GM23338 (cell line): ENCODE measurements around the gene PCYT2. TPM values are rescaled to one million over a fixed set of nuclear protein-coding genes. Genes with fewer than 3 reads are reported as not detected.

Source experiments
- ATAC-seq: fragments of 200-7000 bp; cut with Tn5 transposase; 3 replicates; pipeline ENCODE4 v1.9.1; 2020
- DNase-seq: peaks from one replicate; pipeline ENCODE4 v3.0.0-alpha.2; 2015; ENCODE audit warnings: low spot score
- H2AFZ ChIP-seq: fragments of 200-600 bp; sonication (generic); 2 replicates; pipeline ENCODE4 v1.8.0; 2016; ENCODE audit warnings: antibody characterized with exemption, mild to moderate bottlenecking, moderate library complexity
- H3F3A ChIP-seq: fragments of 200-600 bp; sonication (generic); replicated peaks from 2 replicates; pipeline ENCODE4 v1.8.0; 2017; ENCODE audit warnings: antibody characterized with exemption, mixed run types, low read depth
- H3K27ac ChIP-seq: fragments of 200-600 bp; sonication (generic); 2 replicates; pipeline ENCODE4 v1.6.1; 2016; ENCODE audit warnings: low read depth
- H3K27me3 ChIP-seq: fragments of 200-600 bp; sonication (generic); 2 replicates; pipeline ENCODE4 v1.8.0; 2016; ENCODE audit warnings: mild to moderate bottlenecking, mixed run types, moderate library complexity; ENCODE audit not compliant: insufficient read depth
- H3K36me3 ChIP-seq: fragments of 200-600 bp; sonication (generic); 2 replicates; pipeline ENCODE4 v1.8.0; 2016; ENCODE audit warnings: mild to moderate bottlenecking; ENCODE audit not compliant: insufficient read depth
- H3K4me1 ChIP-seq: fragments of 200-600 bp; sonication (generic); 2 replicates; pipeline ENCODE4 v1.8.0; 2016; ENCODE audit warnings: mild to moderate bottlenecking, moderate library complexity; ENCODE audit not compliant: insufficient read depth
- H3K4me2 ChIP-seq: fragments of 200-600 bp; sonication (generic); 2 replicates; pipeline ENCODE4 v1.7.1; 2017; ENCODE audit warnings: mixed run types
- H3K4me3 ChIP-seq: fragments of 200-600 bp; sonication (generic); 2 replicates; pipeline ENCODE4 v1.6.1; 2016; ENCODE audit warnings: mixed run types
- H3K79me2 ChIP-seq: fragments of 200-600 bp; sonication (generic); replicated peaks from 2 replicates; pipeline ENCODE4 v1.8.0; 2017; ENCODE audit warnings: mild to moderate bottlenecking; ENCODE audit not compliant: insufficient read depth
- H3K9me2 ChIP-seq: fragments of 200-600 bp; sonication (generic); 2 replicates; pipeline ENCODE4 v1.8.0; 2017; ENCODE audit not compliant: insufficient read depth
- H4K20me1 ChIP-seq: fragments of 200-600 bp; sonication (generic); replicated peaks from 2 replicates; pipeline ENCODE4 v1.8.0; 2017; ENCODE audit warnings: mild to moderate bottlenecking; ENCODE audit not compliant: insufficient read depth
- H3K27ac Mint-ChIP-seq: 2 replicates; pipeline ENCODE4 v1.8.0; 2020; ENCODE audit warnings: inconsistent platforms, mild to moderate bottlenecking, moderate library complexity, mixed read lengths
- H3K27me3 Mint-ChIP-seq: 3 replicates; pipeline ENCODE4 v1.8.0; 2022; ENCODE audit warnings: low read depth, mild to moderate bottlenecking, moderate library complexity, mixed read lengths, inconsistent platforms; ENCODE audit not compliant: insufficient read depth, poor library complexity
- H3K36me3 Mint-ChIP-seq: 3 replicates; pipeline ENCODE4 v1.8.0; 2021; ENCODE audit warnings: low read depth, mild to moderate bottlenecking, inconsistent platforms, moderate library complexity, mixed read lengths
- H3K4me1 Mint-ChIP-seq: 3 replicates; pipeline ENCODE4 v1.8.0; 2020; ENCODE audit warnings: mild to moderate bottlenecking, inconsistent platforms, mixed read lengths
- H3K4me3 Mint-ChIP-seq: 3 replicates; pipeline ENCODE4 v1.8.0; 2021; ENCODE audit warnings: moderate library complexity, mild to moderate bottlenecking, inconsistent platforms, mixed read lengths
- H3K9me3 Mint-ChIP-seq: 3 replicates; pipeline ENCODE4 v1.8.0; 2020; ENCODE audit warnings: moderate library complexity, mild to moderate bottlenecking, inconsistent platforms, mixed read lengths
- CREB1 ChIP-seq: fragments of 250-450 bp; sonication (Bioruptor Pico); IDR thresholded peaks from 2 replicates; pipeline ENCODE4 v1.5.0; 2020; ENCODE audit warnings: low read depth, mild to moderate bottlenecking, moderate library complexity
- JUNB ChIP-seq: IDR thresholded peaks from one replicate; pipeline ENCODE4 v1.6.1; 2016; ENCODE audit warnings: antibody characterized with exemption; ENCODE audit not compliant: unreplicated experiment
- POLR2AphosphoS5 ChIP-seq: IDR thresholded peaks from 2 replicates; pipeline ENCODE4 v1.6.1; 2016; ENCODE audit warnings: antibody characterized with exemption, low read depth
- ZNF114 ChIP-seq: fragments of 250-450 bp; sonication (Bioruptor Pico); IDR thresholded peaks from 2 replicates; pipeline ENCODE4 v1.5.0; 2020; ENCODE audit warnings: mild to moderate bottlenecking, moderate library complexity
- ZNF331 ChIP-seq: fragments of 250-450 bp; sonication (Bioruptor Pico); IDR thresholded peaks from 2 replicates; pipeline ENCODE4 v1.5.0; 2020; ENCODE audit warnings: low read depth, mild to moderate bottlenecking, moderate library complexity
- polyA plus RNA-seq: library from polyadenylated mRNA; unstranded; fragments of >200 nt; fragmentation: Nextera tagmentation; extraction: Ambion mirVana; gene quantifications from 2 replicates; pipeline ENCODE4 v1.2.1, GENCODE V29; 2016
- total RNA-seq: library from RNA; depleted of rRNA; stranded (reverse); fragments of >200 nt; shearing (Covaris generic); gene quantifications from 2 replicates; pipeline ENCODE4 v1.2.3, GENCODE V29; 2014
- TF ChIP-seq, protein P1 (sequence below): IDR thresholded peaks from 2 replicates; pipeline ENCODE4 v1.6.1; 2016; ENCODE audit warnings: antibody characterized with exemption
- TF ChIP-seq, protein P2 (sequence below): fragments of 250-450 bp; sonication (Bioruptor Pico); IDR thresholded peaks from 2 replicates; pipeline ENCODE4 v1.5.0; 2020; ENCODE audit warnings: mild to moderate bottlenecking, moderate library complexity
- TF ChIP-seq, protein P3 (sequence below), 2 experiments: fragments of 200-600 bp in 1 of 2; sonication (generic) in 1 of 2; conservative IDR thresholded peaks; 2 replicates each; pipeline versions ENCODE4 v1.5.1 to v1.6.1; 2016 to 2017; ENCODE audit warnings: antibody characterized with exemption in 2 of 2, low read depth in 2 of 2, mild to moderate bottlenecking in 2 of 2, moderate library complexity in 1 of 2
- TF ChIP-seq, protein P4 (sequence below): IDR thresholded peaks from one replicate; pipeline ENCODE4 v1.6.1; 2018; ENCODE audit warnings: antibody characterized with exemption; ENCODE audit not compliant: unreplicated experiment

The PCYT2 gene
- total and polyA plus RNA-seq, 2 experiments from 2014 or later = 51.6 to 82.9 TPM

DNA sequence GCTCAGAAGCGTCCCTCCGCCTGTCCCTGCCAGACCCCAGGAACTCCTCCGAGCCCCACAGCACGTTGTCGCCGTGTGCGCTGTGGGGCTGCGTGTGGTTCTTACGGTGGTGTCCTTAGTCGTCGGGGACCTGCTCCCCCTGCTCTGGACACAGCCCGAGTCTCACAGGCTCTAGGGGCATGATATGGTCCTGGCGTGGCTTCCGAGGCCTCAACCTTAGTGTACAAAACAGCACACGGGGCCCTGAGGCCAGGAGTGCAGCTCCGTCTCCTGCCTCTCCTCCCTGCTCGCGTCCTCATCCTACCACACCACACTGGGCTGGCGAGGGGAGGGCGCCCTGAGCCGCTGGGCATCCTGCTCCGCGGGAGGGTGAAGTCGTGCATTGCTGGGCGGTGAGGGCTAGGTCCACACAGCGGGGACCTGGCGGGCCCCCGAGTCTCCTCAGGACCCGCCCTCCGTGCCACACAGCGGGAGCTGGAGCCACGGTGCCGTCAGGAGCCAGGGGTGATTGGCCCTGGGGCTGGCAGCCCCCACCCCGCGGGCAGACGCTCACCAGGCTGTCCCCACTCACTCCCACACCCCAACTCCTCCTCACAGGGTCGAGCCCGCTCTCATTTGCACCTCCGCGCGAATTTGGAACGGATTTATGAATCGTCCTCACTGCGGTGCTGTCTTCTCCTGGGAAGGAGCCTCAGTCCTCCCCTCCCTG is 17.5 kb upstream of the PCYT2 start:
- peaks cover 26% of the 10 kb centered on the region for H3K27me3 Mint-ChIP-seq
- H3K9me3 Mint-ChIP-seq = no peaks in the 10 kb centered on the region
- peaks cover 34% of the 10 kb centered on the region for H3K79me2 ChIP-seq
- H3K9me2 ChIP-seq = no peaks in the 10 kb centered on the region
- peaks cover 28% of the 10 kb centered on the region for H3F3A ChIP-seq
- peak overlapping the region; percentile 72 for H3K4me3 Mint-ChIP-seq
- peaks cover 15% of the 10 kb centered on the region for H3K36me3 Mint-ChIP-seq
- peaks cover 24% of the 10 kb centered on the region; the same call in 1 of the 2 replicates for H3K4me1 ChIP-seq
- H3K27me3 ChIP-seq = peaks cover 10% of the 10 kb centered on the region; the same call in 1 of the 2 replicates
- DNase-seq = no peak
- H3K27ac Mint-ChIP-seq = no peak overlapping the region
- peak overlapping the region; percentile 86; the same call in 1 of the 2 replicates for H2AFZ ChIP-seq
- peak; percentile 1 for ATAC-seq
- no peak overlapping the region for H3K27ac ChIP-seq
- H3K4me3 ChIP-seq = peak overlapping the region; percentile 79
- peaks cover 28% of the 10 kb centered on the region for H3K4me1 Mint-ChIP-seq
- H3K36me3 ChIP-seq = no peaks in the 10 kb centered on the region
- peak overlapping the region; percentile 94 for H3K4me2 ChIP-seq
- H4K20me1 ChIP-seq = peaks cover 4% of the 10 kb centered on the region
- TF ChIP-seq, protein P1, sequence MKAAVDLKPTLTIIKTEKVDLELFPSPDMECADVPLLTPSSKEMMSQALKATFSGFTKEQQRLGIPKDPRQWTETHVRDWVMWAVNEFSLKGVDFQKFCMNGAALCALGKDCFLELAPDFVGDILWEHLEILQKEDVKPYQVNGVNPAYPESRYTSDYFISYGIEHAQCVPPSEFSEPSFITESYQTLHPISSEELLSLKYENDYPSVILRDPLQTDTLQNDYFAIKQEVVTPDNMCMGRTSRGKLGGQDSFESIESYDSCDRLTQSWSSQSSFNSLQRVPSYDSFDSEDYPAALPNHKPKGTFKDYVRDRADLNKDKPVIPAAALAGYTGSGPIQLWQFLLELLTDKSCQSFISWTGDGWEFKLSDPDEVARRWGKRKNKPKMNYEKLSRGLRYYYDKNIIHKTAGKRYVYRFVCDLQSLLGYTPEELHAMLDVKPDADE = no peak
- no peak for TF ChIP-seq ZNF114
- TF ChIP-seq, protein P2, sequence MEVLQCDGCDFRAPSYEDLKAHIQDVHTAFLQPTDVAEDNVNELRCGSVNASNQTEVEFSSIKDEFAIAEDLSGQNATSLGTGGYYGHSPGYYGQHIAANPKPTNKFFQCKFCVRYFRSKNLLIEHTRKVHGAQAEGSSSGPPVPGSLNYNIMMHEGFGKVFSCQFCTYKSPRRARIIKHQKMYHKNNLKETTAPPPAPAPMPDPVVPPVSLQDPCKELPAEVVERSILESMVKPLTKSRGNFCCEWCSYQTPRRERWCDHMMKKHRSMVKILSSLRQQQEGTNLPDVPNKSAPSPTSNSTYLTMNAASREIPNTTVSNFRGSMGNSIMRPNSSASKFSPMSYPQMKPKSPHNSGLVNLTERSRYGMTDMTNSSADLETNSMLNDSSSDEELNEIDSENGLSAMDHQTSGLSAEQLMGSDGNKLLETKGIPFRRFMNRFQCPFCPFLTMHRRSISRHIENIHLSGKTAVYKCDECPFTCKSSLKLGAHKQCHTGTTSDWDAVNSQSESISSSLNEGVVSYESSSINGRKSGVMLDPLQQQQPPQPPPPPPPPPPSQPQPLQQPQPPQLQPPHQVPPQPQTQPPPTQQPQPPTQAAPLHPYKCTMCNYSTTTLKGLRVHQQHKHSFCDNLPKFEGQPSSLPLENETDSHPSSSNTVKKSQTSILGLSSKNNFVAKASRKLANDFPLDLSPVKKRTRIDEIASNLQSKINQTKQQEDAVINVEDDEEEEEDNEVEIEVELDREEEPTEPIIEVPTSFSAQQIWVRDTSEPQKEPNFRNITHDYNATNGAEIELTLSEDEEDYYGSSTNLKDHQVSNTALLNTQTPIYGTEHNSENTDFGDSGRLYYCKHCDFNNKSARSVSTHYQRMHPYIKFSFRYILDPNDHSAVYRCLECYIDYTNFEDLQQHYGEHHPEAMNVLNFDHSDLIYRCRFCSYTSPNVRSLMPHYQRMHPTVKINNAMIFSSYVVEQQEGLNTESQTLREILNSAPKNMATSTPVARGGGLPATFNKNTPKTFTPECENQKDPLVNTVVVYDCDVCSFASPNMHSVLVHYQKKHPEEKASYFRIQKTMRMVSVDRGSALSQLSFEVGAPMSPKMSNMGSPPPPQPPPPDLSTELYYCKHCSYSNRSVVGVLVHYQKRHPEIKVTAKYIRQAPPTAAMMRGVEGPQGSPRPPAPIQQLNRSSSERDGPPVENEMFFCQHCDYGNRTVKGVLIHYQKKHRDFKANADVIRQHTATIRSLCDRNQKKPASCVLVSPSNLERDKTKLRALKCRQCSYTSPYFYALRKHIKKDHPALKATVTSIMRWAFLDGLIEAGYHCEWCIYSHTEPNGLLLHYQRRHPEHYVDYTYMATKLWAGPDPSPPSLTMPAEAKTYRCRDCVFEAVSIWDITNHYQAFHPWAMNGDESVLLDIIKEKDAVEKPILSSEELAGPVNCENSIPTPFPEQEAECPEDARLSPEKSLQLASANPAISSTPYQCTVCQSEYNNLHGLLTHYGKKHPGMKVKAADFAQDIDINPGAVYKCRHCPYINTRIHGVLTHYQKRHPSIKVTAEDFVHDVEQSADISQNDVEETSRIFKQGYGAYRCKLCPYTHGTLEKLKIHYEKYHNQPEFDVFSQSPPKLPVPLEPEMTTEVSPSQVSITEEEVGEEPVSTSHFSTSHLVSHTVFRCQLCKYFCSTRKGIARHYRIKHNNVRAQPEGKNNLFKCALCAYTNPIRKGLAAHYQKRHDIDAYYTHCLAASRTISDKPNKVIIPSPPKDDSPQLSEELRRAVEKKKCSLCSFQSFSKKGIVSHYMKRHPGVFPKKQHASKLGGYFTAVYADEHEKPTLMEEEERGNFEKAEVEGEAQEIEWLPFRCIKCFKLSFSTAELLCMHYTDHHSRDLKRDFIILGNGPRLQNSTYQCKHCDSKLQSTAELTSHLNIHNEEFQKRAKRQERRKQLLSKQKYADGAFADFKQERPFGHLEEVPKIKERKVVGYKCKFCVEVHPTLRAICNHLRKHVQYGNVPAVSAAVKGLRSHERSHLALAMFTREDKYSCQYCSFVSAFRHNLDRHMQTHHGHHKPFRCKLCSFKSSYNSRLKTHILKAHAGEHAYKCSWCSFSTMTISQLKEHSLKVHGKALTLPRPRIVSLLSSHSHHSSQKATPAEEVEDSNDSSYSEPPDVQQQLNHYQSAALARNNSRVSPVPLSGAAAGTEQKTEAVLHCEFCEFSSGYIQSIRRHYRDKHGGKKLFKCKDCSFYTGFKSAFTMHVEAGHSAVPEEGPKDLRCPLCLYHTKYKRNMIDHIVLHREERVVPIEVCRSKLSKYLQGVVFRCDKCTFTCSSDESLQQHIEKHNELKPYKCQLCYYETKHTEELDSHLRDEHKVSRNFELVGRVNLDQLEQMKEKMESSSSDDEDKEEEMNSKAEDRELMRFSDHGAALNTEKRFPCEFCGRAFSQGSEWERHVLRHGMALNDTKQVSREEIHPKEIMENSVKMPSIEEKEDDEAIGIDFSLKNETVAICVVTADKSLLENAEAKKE (CRISPR knock-in tag) = no peak
- no peak for TF ChIP-seq ZNF331 (CRISPR knock-in tag)
- no peak for TF ChIP-seq CREB1 (CRISPR knock-in tag)
- no peak for TF ChIP-seq JUNB
- TF ChIP-seq, protein P3, sequence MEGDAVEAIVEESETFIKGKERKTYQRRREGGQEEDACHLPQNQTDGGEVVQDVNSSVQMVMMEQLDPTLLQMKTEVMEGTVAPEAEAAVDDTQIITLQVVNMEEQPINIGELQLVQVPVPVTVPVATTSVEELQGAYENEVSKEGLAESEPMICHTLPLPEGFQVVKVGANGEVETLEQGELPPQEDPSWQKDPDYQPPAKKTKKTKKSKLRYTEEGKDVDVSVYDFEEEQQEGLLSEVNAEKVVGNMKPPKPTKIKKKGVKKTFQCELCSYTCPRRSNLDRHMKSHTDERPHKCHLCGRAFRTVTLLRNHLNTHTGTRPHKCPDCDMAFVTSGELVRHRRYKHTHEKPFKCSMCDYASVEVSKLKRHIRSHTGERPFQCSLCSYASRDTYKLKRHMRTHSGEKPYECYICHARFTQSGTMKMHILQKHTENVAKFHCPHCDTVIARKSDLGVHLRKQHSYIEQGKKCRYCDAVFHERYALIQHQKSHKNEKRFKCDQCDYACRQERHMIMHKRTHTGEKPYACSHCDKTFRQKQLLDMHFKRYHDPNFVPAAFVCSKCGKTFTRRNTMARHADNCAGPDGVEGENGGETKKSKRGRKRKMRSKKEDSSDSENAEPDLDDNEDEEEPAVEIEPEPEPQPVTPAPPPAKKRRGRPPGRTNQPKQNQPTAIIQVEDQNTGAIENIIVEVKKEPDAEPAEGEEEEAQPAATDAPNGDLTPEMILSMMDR (conservative IDR thresholded peaks at IDR 0.05; ENCODE audit: low read depth in 2 of 2) = no peak
- TF ChIP-seq POLR2AphosphoS5 = no peak
- TF ChIP-seq, protein P4, sequence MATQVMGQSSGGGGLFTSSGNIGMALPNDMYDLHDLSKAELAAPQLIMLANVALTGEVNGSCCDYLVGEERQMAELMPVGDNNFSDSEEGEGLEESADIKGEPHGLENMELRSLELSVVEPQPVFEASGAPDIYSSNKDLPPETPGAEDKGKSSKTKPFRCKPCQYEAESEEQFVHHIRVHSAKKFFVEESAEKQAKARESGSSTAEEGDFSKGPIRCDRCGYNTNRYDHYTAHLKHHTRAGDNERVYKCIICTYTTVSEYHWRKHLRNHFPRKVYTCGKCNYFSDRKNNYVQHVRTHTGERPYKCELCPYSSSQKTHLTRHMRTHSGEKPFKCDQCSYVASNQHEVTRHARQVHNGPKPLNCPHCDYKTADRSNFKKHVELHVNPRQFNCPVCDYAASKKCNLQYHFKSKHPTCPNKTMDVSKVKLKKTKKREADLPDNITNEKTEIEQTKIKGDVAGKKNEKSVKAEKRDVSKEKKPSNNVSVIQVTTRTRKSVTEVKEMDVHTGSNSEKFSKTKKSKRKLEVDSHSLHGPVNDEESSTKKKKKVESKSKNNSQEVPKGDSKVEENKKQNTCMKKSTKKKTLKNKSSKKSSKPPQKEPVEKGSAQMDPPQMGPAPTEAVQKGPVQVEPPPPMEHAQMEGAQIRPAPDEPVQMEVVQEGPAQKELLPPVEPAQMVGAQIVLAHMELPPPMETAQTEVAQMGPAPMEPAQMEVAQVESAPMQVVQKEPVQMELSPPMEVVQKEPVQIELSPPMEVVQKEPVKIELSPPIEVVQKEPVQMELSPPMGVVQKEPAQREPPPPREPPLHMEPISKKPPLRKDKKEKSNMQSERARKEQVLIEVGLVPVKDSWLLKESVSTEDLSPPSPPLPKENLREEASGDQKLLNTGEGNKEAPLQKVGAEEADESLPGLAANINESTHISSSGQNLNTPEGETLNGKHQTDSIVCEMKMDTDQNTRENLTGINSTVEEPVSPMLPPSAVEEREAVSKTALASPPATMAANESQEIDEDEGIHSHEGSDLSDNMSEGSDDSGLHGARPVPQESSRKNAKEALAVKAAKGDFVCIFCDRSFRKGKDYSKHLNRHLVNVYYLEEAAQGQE = no peak
